DOHH2 (cell line): Measurements from ENCODE around the gene MAMDC4.

Source experiments
- H3F3A ChIP-seq: fragments of 200-600 bp; sonication (generic), shearing (Covaris generic); 2 replicates; pipeline ENCODE4 v1.6.0; 2016; ENCODE audit warnings: antibody characterized with exemption, mild to moderate bottlenecking; ENCODE audit not compliant: control insufficient read depth, insufficient read depth
- H3K27ac ChIP-seq: fragments of 200-600 bp; sonication (generic); 2 replicates; pipeline ENCODE4 v1.5.1; 2014; ENCODE audit warnings: low read depth, mild to moderate bottlenecking, low read length, moderate library complexity
- H3K27me3 ChIP-seq: fragments of 200-600 bp; sonication (generic); 2 replicates; pipeline ENCODE4 v1.6.1; 2014; ENCODE audit warnings: mild to moderate bottlenecking, low read length, mixed read lengths; ENCODE audit not compliant: control insufficient read depth
- H3K36me3 ChIP-seq: fragments of 200-600 bp; sonication (generic); 2 replicates; pipeline ENCODE4 v1.6.1; 2014; ENCODE audit warnings: mild to moderate bottlenecking, low read length, moderate library complexity, mixed read lengths; ENCODE audit not compliant: control insufficient read depth
- H3K4me1 ChIP-seq: fragments of 200-600 bp; sonication (generic); 2 replicates; pipeline ENCODE4 v1.6.1; 2014; ENCODE audit warnings: mild to moderate bottlenecking, low read length, mixed read lengths; ENCODE audit not compliant: control insufficient read depth
- H3K4me2 ChIP-seq: fragments of 200-600 bp; sonication (generic); 2 replicates; pipeline ENCODE4 v1.6.0; 2014; ENCODE audit warnings: mild to moderate bottlenecking, low read length, moderate library complexity
- H3K4me3 ChIP-seq: fragments of 200-600 bp; sonication (generic); 2 replicates; pipeline ENCODE4 v1.5.1; 2014; ENCODE audit warnings: mild to moderate bottlenecking, low read length, mixed read lengths
- H3K79me2 ChIP-seq: fragments of 200-600 bp; sonication (generic); 2 replicates; pipeline ENCODE4 v1.6.1; 2014; ENCODE audit warnings: mild to moderate bottlenecking, low read length, mixed read lengths; ENCODE audit not compliant: control insufficient read depth
- H3K9me2 ChIP-seq: fragments of 200-600 bp; sonication (generic); replicated peaks from 2 replicates; pipeline ENCODE4 v1.6.1; 2014; ENCODE audit warnings: mild to moderate bottlenecking, low read length, mixed read lengths; ENCODE audit not compliant: control insufficient read depth
- H3K9me3 ChIP-seq: fragments of 200-600 bp; sonication (generic); 2 replicates; pipeline ENCODE4 v1.6.1; 2014; ENCODE audit warnings: antibody characterized with exemption, low read length, mixed read lengths; ENCODE audit not compliant: control insufficient read depth, insufficient read depth
- H4K20me1 ChIP-seq: fragments of 200-600 bp; sonication (generic); 2 replicates; pipeline ENCODE4 v1.6.0; 2014; ENCODE audit warnings: low read depth, mild to moderate bottlenecking, antibody characterized with exemption, low read length, moderate library complexity; ENCODE audit not compliant: control insufficient read depth, insufficient read depth
- CTCF ChIP-seq: fragments of 200-600 bp; sonication (generic); IDR thresholded peaks from one replicate; pipeline ENCODE4 v1.5.1; 2014; ENCODE audit warnings: antibody characterized with exemption, mild to moderate bottlenecking, low read depth, low read length; ENCODE audit not compliant: poor library complexity, severe bottlenecking
- EZH2phosphoT487 ChIP-seq: fragments of 200-600 bp; sonication (generic); IDR thresholded peaks from 2 replicates; pipeline ENCODE4 v1.6.1; 2017; ENCODE audit warnings: borderline replicate concordance, mild to moderate bottlenecking, antibody characterized with exemption, low read length, moderate library complexity, mixed read lengths

Gene MAMDC4

GRCh38 chr9:136860529-136860928, 8.4 kb downstream of the MAMDC4 start:
- H3K27me3 ChIP-seq = no peaks in the 10 kb centered on the region
- H4K20me1 ChIP-seq = no peaks in the 10 kb centered on the region
- H3K27ac ChIP-seq = no peak overlapping the region
- H3K4me1 ChIP-seq = peaks cover 8% of the 10 kb centered on the region
- no peak for TF ChIP-seq EZH2phosphoT487
- no peak for TF ChIP-seq CTCF
- no peak overlapping the region for H3K4me2 ChIP-seq
- peaks cover 34% of the 10 kb centered on the region for H3K36me3 ChIP-seq
- H3F3A ChIP-seq = no peaks in the 10 kb centered on the region
- no peaks in the 10 kb centered on the region for H3K9me3 ChIP-seq
- no peak overlapping the region for H3K4me3 ChIP-seq
- peaks cover 12% of the 10 kb centered on the region for H3K79me2 ChIP-seq
- no peaks in the 10 kb centered on the region for H3K9me2 ChIP-seq

- no peak overlapping the region for H3K27ac ChIP-seq
- TF ChIP-seq EZH2phosphoT487 = no peak
- peaks cover 8% of the 10 kb centered on the region for H3K4me1 ChIP-seq
- H3K4me3 ChIP-seq = no peak overlapping the region
- no peak overlapping the region for H3K4me2 ChIP-seq
- H3K9me2 ChIP-seq = no peaks in the 10 kb centered on the region
- H3K79me2 ChIP-seq = peaks cover 18% of the 10 kb centered on the region
- H3K36me3 ChIP-seq = peaks cover 34% of the 10 kb centered on the region
- H4K20me1 ChIP-seq = no peaks in the 10 kb centered on the region
- H3K27me3 ChIP-seq = no peaks in the 10 kb centered on the region
- no peaks in the 10 kb centered on the region for H3F3A ChIP-seq
- no peaks in the 10 kb centered on the region for H3K9me3 ChIP-seq
Measured at GRCh38 chr9:136860933-136861873, 9.1 kb downstream of the MAMDC4 start.

GRCh38 chr9:136861874-136862457, 9.8 kb downstream of the MAMDC4 start:
- H3F3A ChIP-seq = no peaks in the 10 kb centered on the region
- H3K27me3 ChIP-seq = no peaks in the 10 kb centered on the region
- H4K20me1 ChIP-seq = no peaks in the 10 kb centered on the region
- TF ChIP-seq EZH2phosphoT487 (no peak), CTCF (no peak)
- no peak overlapping the region for H3K27ac ChIP-seq
- no peak overlapping the region for H3K4me2 ChIP-seq
- H3K9me3 ChIP-seq = no peaks in the 10 kb centered on the region
- H3K4me3 ChIP-seq = no peak overlapping the region
- peaks cover 34% of the 10 kb centered on the region for H3K36me3 ChIP-seq
- H3K4me1 ChIP-seq = peaks cover 12% of the 10 kb centered on the region
- H3K9me2 ChIP-seq = no peaks in the 10 kb centered on the region
- peaks cover 20% of the 10 kb centered on the region for H3K79me2 ChIP-seq
